GM10248 (cell line): Measurements from ENCODE around the gene ELK4.

ENCODE experiments used
- CTCF ChIA-PET: fragments of 300-600 bp; sonication (Branson Sonifier 250); formaldehyde crosslinking; extraction: SDS; loops from one replicate; lab custom pipeline; 2021; ENCODE audit warnings: antibody characterized with exemption; lab: Yijun Ruan, JAX
- POLR2A ChIA-PET: fragments of 350-650 bp; sonication (Branson Sonifier 250); formaldehyde crosslinking; extraction: SDS; loops from one replicate; lab custom pipeline; 2020; ENCODE audit warnings: antibody characterized with exemption; lab: Yijun Ruan, JAX
- DNase-seq: peaks from one replicate; pipeline ENCODE4 v3.0.0; 2012; ENCODE audit errors: extremely low spot score
- CTCF ChIP-seq: IDR thresholded peaks from 2 replicates; pipeline ENCODE4 v1.5.1; 2012; ENCODE audit warnings: mild to moderate bottlenecking, low read depth; ENCODE audit errors: extremely low read depth, missing control alignments, control extremely low read depth

Gene ELK4

GRCh38 chr1:205604825-205605505, 26.8 kb downstream of the ELK4 start:
- ChIA-PET POLR2A (no interaction called here), CTCF (interaction anchor here (1.3 to 6.4 kb wide), 3 partner anchors 9 to 54 kb away, joined by 3 to 38 read pairs (median 4); no protein-coding TSS in a partner anchor)
- no peak for DNase-seq
- TF ChIP-seq CTCF = no peak

GRCh38 chr1:205604059-205604458, 27.8 kb downstream of the ELK4 start:
- POLR2A ChIA-PET = no interaction called here
- CTCF ChIA-PET = interaction anchor here (6.4 kb wide), 1 partner anchor 12 kb away, joined by 38 read pairs; no protein-coding TSS in a partner anchor
- DNase-seq = no peak
- TF ChIP-seq CTCF = no peak

- ChIA-PET CTCF (interaction anchor here (1.0 to 15.9 kb wide), 8 partner anchors 11 to 376 kb away, joined by 3 to 509 read pairs (median 10); partner anchors contain the start of gene ELK4), POLR2A (no interaction called here)
- TF ChIP-seq CTCF = no peak
- DNase-seq = no peak
Measured at GRCh38 chr1:205601205-205601604, 30.6 kb downstream of the ELK4 start.

GRCh38 chr1:205600085-205600484, 31.7 kb downstream of the ELK4 start:
- ChIA-PET POLR2A (interaction anchor here (1.1 kb wide), 1 partner anchor 8 kb away, joined by 3 read pairs; no protein-coding TSS in a partner anchor), CTCF (interaction anchor here (1.0 to 15.9 kb wide), 6 partner anchors 10 to 111 kb away, joined by 3 to 509 read pairs (median 18); partner anchors contain the start of gene ELK4)
- no peak for TF ChIP-seq CTCF
- peak; percentile 55 for DNase-seq

GRCh38 chr1:205599669-205600042, 32.2 kb downstream of the ELK4 start:
- no peak for TF ChIP-seq CTCF
- no peak for DNase-seq
- ChIA-PET CTCF (interaction anchor here (3.1 to 15.9 kb wide), 3 partner anchors 9 to 59 kb away, joined by 24 to 509 read pairs (median 84); partner anchors contain the start of gene ELK4), POLR2A (no interaction called here)

GRCh38 chr1:205598841-205599668, 32.8 kb downstream of the ELK4 start:
- DNase-seq = no peak
- CTCF ChIA-PET = interaction anchor here (0.9 to 15.9 kb wide), 4 partner anchors 9 to 60 kb away, joined by 4 to 509 read pairs (median 47); partner anchors contain the start of gene ELK4
- no peak for TF ChIP-seq CTCF
- POLR2A ChIA-PET = interaction anchor here (0.5 kb wide), 1 partner anchor 293 kb away, joined by 3 read pairs; no protein-coding TSS in a partner anchor
